ENCODE measurements around the gene GCNT1. TPM values are rescaled to one million over a fixed set of nuclear protein-coding genes. Genes with fewer than 3 reads are reported as not detected.
"Not testable (repeated sequence)": the region's sequence is repeated elsewhere in the genome, so short reads cannot be mapped to it uniquely, and the experiment has no call there.

Gene GCNT1
- total RNA-seq, 1 experiment from 2014 or later, result 0.79 TPM

- no peak for DNase-seq (ENCODE audit: extremely low read depth, low read depth)
These were observed 17.2 kb upstream of the GCNT1 start for GRCh38 chr9:76441551-76442322.

GRCh38 chr9:76443887-76444286, 15.1 kb upstream of the GCNT1 start:
- no peak for DNase-seq (ENCODE audit: extremely low read depth, low read depth)

- DNase-seq (ENCODE audit: extremely low read depth, low read depth), result no peak
These were observed 14.6 kb upstream of the GCNT1 start for GRCh38 chr9:76444322-76444929.

DNA sequence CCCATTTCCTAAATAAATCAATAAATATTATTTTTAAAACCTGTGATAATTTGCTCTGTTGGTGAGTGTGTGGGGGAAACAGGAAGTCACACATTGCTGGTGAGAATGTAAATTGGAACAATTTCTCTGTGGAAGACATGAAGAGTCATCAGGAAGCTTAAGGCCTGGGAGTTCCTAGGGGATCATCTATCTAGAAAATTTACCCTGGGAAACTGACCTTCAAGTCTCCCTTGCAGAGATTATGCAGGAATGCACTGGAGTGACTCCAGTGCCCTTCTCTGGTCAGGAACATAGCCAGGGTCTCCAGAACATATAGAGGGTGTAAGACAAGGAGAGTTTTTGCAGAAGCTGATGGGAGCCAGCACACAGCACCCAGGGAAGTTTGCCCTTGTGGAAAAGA, 13.0 kb upstream of the GCNT1 start:
- no peak for DNase-seq (ENCODE audit: extremely low read depth, low read depth)

GRCh38 chr9:76448501-76448900, 10.5 kb upstream of the GCNT1 start:
- DNase-seq (ENCODE audit: extremely low read depth, low read depth), result no peak

DNA sequence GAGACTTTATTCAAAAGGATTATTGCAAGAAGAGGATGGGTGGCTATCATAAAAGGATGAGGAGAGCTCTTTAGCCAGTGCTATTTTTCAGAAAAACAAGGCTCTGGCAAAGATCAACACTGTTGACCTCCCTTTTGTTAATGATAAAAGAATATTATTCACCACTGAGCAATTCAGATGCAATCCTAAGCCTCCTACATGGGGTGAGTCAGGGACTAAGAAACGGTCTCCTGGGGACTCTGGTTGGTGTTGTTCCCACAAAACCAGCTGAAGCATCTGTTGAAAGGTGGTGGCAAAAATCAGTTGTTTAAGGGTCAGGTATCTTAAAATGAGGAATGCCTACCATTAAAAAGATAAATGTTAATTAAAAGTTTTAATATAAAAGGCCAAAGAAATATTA, 7.7 kb upstream of the GCNT1 start:
- no peak for DNase-seq (ENCODE audit: extremely low read depth, low read depth)

DNA sequence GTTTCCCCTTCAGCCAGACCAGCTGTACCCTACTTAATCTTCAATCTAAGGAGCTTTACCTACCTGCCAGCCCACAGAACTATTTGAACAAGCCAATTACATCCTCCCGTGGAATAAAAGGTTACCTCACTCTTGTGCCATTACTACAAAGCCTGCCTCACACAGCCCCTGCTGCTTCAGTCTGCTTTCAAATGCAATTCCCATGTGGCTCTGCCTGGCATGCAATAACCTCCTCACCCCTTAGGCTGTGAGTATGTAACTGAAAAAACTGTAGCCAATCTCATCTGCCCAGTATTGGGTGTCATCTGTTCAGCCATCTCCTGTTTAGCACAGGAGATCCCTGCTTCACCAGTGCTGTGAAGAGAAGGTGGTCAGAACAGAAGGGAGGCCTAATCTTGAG, 6.1 kb upstream of the GCNT1 start:
- no peak for DNase-seq (ENCODE audit: extremely low read depth, low read depth)

DNA sequence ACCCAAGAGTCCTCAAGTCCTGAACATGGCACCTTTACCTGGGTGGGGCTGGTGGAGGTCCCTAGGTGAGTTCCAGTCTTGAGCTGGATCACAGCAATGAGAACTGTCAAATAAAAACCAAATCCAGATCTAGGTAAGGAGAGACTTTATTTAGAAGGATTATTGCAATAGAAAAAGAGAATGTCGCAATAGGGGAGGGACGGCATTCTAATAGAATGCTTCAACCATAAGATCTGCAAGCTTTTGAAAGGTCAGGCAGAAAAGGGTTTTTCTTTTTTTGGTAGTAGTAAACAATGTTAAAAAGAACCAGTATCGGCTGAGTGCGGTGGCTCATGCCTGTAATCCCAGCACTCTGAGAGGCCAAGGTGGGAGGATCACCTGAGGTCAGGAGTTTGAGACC, 5.2 kb upstream of the GCNT1 start:
- DNase-seq (ENCODE audit: extremely low read depth, low read depth), result no peak

GRCh38 chr9:76454311-76454710, 4.7 kb upstream of the GCNT1 start:
- no peak for DNase-seq (ENCODE audit: extremely low read depth, low read depth)

- no peak for DNase-seq (ENCODE audit: extremely low read depth, low read depth)
These were observed 2.6 kb upstream of the GCNT1 start for GRCh38 chr9:76456202-76456926.

DNA sequence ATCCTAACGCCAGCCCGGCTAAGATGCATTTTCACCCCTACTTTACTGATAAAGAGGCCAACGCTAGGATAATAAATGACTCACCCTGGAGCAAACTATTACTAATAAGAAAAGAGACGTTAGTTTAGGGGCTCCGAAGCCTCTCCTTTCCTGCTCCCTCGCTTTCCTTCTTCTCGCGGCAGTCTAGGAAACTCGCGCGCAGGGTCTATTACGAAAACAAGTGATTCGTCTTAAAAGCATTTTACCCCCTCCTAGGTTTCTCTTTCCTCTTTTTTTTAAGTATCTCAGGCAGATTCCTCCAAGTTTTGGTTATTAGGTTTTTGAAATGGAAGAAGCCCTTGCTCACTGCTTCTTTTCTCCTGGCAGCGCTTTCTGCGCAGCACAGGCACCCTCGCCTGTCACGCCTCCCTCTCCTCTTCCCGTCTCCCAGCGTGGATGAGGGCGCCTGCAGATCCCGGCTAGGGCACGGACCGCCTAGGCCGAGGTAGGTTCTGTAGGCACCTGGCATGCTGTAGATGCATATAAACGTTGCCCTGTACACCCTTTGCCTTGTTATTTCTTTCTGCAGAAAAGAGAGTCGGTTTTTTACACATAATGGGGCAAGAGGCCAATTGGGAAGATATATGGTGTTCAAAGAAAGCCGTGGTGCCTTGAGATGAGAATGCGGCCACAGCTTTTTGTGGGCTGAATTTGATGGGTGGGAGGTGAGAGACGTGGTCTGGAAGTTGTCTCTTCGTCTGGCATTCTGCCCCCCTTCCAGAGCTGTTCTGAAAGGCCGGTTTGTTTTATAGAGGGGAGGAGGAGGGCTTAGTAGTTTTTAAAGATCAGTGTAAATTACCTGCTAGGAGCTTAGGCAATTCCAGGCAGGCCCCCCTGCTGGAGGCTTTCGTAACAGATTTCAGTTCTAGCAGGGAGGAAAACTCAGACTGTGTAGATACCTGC, 983 bp downstream of the GCNT1 start:
- no peak for DNase-seq (ENCODE audit: extremely low read depth, low read depth)

- DNase-seq (ENCODE audit: extremely low read depth, low read depth), result no peak
These were observed 3.1 kb downstream of the GCNT1 start for GRCh38 chr9:76462126-76462525.

DNA sequence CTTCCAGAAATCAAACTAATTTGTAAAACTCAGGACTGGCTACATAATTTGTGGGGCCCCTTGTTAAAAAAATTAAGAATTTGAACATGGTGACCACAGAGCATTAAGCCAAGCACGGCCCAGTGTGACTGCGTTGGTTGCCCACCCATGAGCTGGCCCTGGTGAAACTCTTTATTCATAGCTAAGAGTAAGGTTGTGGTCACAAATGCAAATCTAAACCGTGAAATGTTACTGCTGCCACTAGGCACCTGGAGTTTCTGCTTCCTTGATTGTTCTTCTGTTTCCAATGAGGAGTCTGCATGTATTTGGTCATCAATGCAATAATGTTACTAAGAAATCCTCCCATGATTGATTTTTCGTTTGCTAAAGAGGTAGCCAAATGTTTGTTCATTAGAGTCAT, 4.2 kb downstream of the GCNT1 start:
- DNase-seq (ENCODE audit: extremely low read depth, low read depth), result no peak

DNA sequence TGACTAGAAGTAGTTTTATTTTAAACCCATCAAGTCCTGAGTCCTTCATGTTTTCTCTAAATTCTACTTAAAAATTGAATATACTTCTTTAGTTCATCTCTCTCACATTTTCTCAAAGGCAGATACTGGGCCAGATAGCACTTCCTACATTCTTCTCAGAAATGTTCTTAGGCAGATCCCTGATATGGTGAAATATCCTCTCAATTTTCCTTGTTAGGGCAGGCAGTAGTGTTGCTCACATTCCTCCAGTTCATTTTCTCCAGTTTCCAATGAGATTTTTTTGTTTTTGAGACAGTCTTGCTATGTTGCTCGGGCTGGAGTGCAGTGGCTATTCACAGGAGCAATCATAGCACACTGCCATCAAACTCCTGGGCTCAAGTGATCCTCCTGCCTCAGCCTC, 5.7 kb downstream of the GCNT1 start:
- DNase-seq (ENCODE audit: extremely low read depth, low read depth), result no peak

- no peak for DNase-seq (ENCODE audit: extremely low read depth, low read depth)
These were observed 6.7 kb downstream of the GCNT1 start for GRCh38 chr9:76465442-76466298.

GRCh38 chr9:76466299-76466605, 7.3 kb downstream of the GCNT1 start:
- DNase-seq (ENCODE audit: extremely low read depth, low read depth), result no peak

GRCh38 chr9:76474419-76474818, 15.4 kb downstream of the GCNT1 start:
- no peak for DNase-seq (ENCODE audit: extremely low read depth, low read depth)

DNA sequence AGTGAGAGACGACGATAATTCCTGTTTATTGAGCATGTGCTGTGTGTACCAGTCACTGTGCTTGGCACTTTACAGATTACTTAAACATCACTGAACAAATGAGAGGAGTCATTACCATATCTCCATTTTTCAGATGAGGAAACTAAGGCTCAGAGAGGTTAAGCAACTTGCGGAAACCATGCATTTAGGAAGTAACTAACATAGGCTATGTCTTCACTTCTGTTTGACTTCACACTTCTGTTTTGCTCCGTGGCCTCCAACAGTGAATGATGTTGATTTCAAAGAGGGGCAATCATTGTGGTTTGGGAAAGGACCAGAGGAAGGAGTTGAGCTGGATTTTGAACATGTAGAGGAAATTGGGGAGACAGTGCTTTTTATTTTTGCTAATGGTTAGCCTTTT, 16.7 kb downstream of the GCNT1 start:
- no peak for DNase-seq (ENCODE audit: extremely low read depth, low read depth)

- DNase-seq (ENCODE audit: extremely low read depth, low read depth), result not testable (repeated sequence)
These were observed 18.8 kb downstream of the GCNT1 start for GRCh38 chr9:76477818-76478217.

DNA sequence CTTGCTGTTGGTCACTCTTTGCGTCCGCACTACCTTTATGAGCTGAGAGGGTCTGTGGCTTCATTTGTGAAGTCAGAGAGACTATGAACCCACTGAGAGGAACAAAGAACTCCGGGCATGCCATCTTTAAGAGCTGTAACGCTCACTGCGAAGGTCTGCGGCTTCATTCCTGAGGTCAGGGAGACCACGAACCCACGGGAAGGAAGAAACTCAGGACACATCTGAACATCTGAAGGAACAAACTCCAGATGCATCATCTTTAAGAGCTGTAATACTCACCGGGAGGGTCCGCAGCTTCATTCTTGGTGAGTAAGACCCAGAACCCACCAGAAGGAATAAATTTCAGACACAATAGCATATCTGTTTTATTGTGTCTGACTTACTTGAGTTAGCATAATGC, 19.2 kb downstream of the GCNT1 start:
- DNase-seq (ENCODE audit: extremely low read depth, low read depth), result no peak
